IMR-90 (cell line): ENCODE measurements around the gene NDUFB10. TPM values are rescaled to one million over a fixed set of nuclear protein-coding genes. Genes with fewer than 3 reads are reported as not detected.

ENCODE experiments used
- ATAC-seq: fragments of 200-7000 bp; cut with Tn5 transposase; 2 replicates; pipeline ENCODE4 v1.9.1; 2020; ENCODE audit warnings: low read depth, mild to moderate bottlenecking, moderate library complexity
- BruUV-seq: library from RNA; stranded (reverse); fragments of 400-500 nt; replicated peaks from 2 replicates; lab custom pipeline; 2021; lab: Mats Ljungman, UMichigan
- CTCF ChIA-PET: fragments of 300-600 bp; formaldehyde crosslinking; extraction: SDS; loops from one replicate; lab custom pipeline; 2021; ENCODE audit warnings: antibody characterized with exemption; lab: Yijun Ruan, JAX
- POLR2A ChIA-PET: fragments of 300-600 bp; sonication (Branson Sonifier 250); formaldehyde crosslinking; loops from one replicate; lab custom pipeline; 2022; ENCODE audit warnings: antibody characterized with exemption; ENCODE audit not compliant: unreplicated experiment; lab: Charles Lee
- DNase-seq: peaks from one replicate; pipeline ENCODE4 v3.0.0; 2013
- H2AFZ ChIP-seq: replicated peaks from 2 replicates; pipeline ENCODE3; 2013; ENCODE audit warnings: low read length, mild to moderate bottlenecking; ENCODE audit not compliant: poor library complexity
- H2AK5ac ChIP-seq: 2 replicates; pipeline ENCODE4 v1.6.1; 2013; ENCODE audit warnings: low read depth, low read length, inconsistent platforms
- H2AK9ac ChIP-seq: replicated peaks from 2 replicates; pipeline ENCODE3; 2013; ENCODE audit warnings: mild to moderate bottlenecking, low read depth, low read length, moderate library complexity; ENCODE audit not compliant: poor library complexity
- H2BK120ac ChIP-seq: 2 replicates; pipeline ENCODE4 v1.6.1; 2013; ENCODE audit warnings: low read depth, low read length, inconsistent platforms
- H2BK15ac ChIP-seq: 3 replicates; pipeline ENCODE4 v1.6.1; 2013; ENCODE audit warnings: low read depth, low read length, inconsistent platforms
- H2BK20ac ChIP-seq: 2 replicates; pipeline ENCODE4 v1.6.1; 2013; ENCODE audit warnings: low read depth, mild to moderate bottlenecking, inconsistent platforms, low read length, moderate library complexity
- H2BK5ac ChIP-seq: 2 replicates; pipeline ENCODE4 v1.6.1; 2013; ENCODE audit warnings: mild to moderate bottlenecking, low read depth, low read length, inconsistent platforms; ENCODE audit not compliant: poor library complexity, severe bottlenecking
- H3K14ac ChIP-seq: replicated peaks from 2 replicates; pipeline ENCODE4 v1.6.1; 2013; ENCODE audit warnings: low read depth, low read length, inconsistent platforms
- H3K18ac ChIP-seq: 2 replicates; pipeline ENCODE4 v1.6.1; 2013; ENCODE audit warnings: low read depth, low read length, control low read depth
- H3K23ac ChIP-seq: 2 replicates; pipeline ENCODE4 v1.6.1; 2013; ENCODE audit warnings: low read depth, low read length, inconsistent platforms
- H3K27ac ChIP-seq: 2 replicates; pipeline ENCODE4 v1.5.1; 2013; ENCODE audit warnings: mild to moderate bottlenecking, control low read depth, low read length; ENCODE audit not compliant: insufficient read depth
- H3K27me3 ChIP-seq: 2 replicates; pipeline ENCODE4 v1.6.1; 2013; ENCODE audit warnings: low read length; ENCODE audit not compliant: control insufficient read depth, insufficient read depth
- H3K36me3 ChIP-seq: 2 replicates; pipeline ENCODE4 v1.6.1; 2013; ENCODE audit warnings: low read length, mixed read lengths; ENCODE audit not compliant: control insufficient read depth, insufficient read depth
- H3K4ac ChIP-seq: 2 replicates; pipeline ENCODE4 v1.6.1; 2013; ENCODE audit warnings: low read depth, low read length, inconsistent platforms
- H3K4me1 ChIP-seq: 2 replicates; pipeline ENCODE4 v1.6.1; 2013; ENCODE audit warnings: low read length, mixed read lengths; ENCODE audit not compliant: control insufficient read depth, insufficient read depth
- H3K4me2 ChIP-seq: 2 replicates; pipeline ENCODE4 v1.6.1; 2013; ENCODE audit warnings: low read depth, mild to moderate bottlenecking, control low read depth, low read length, moderate library complexity
- H3K4me3 ChIP-seq: 2 replicates; pipeline ENCODE4 v1.5.1; 2013; ENCODE audit warnings: low read depth, mild to moderate bottlenecking, control low read depth, low read length, moderate library complexity; ENCODE audit not compliant: insufficient read depth
- H3K56ac ChIP-seq: 2 replicates; pipeline ENCODE4 v1.6.1; 2013; ENCODE audit warnings: low read length, inconsistent platforms; ENCODE audit not compliant: insufficient read depth; ENCODE audit errors: extremely low read depth
- H3K79me1 ChIP-seq, 2 experiments: 2 replicates each; pipeline ENCODE4 v1.6.1; 2013; ENCODE audit warnings: low read length in 2 of 2, inconsistent platforms in 1 of 2, low read depth in 1 of 2
- H3K9ac ChIP-seq: 2 replicates; pipeline ENCODE4 v1.6.1; 2013; ENCODE audit warnings: low read depth, low read length, control low read depth
- H3K9me1 ChIP-seq: 2 replicates; pipeline ENCODE4 v1.6.1; 2013; ENCODE audit warnings: low read length, inconsistent platforms; ENCODE audit not compliant: insufficient read depth
- H3K9me3 ChIP-seq: 2 replicates; pipeline ENCODE4 v1.6.1; 2013; ENCODE audit warnings: low read length; ENCODE audit not compliant: control insufficient read depth, insufficient read depth
- H4K20me1 ChIP-seq: 2 replicates; pipeline ENCODE4 v1.6.1; 2013; ENCODE audit warnings: low read length, inconsistent platforms; ENCODE audit not compliant: insufficient read depth
- H4K5ac ChIP-seq: 2 replicates; pipeline ENCODE4 v1.6.1; 2013; ENCODE audit warnings: mild to moderate bottlenecking, low read depth, low read length, control low read depth
- H4K8ac ChIP-seq, 2 experiments: 2 replicates each; pipeline ENCODE4 v1.6.1; 2013; ENCODE audit warnings: low read depth in 2 of 2, low read length in 2 of 2, control low read depth in 1 of 2, inconsistent platforms in 1 of 2
- H4K91ac ChIP-seq: 2 replicates; pipeline ENCODE4 v1.6.1; 2013; ENCODE audit warnings: low read depth, low read length, inconsistent platforms; ENCODE audit not compliant: insufficient read depth
- BHLHE40 ChIP-seq: fragments of 150-350 bp; IDR thresholded peaks from 2 replicates; pipeline ENCODE4 v1.6.1; 2016; ENCODE audit warnings: mild to moderate bottlenecking, low read depth, low read length
- CHD1 ChIP-seq: IDR thresholded peaks from 2 replicates; pipeline ENCODE4 v1.6.1; 2012; ENCODE audit warnings: low read depth, low read length, improper control_type of control experiment
- FOS ChIP-seq: fragments of 150-350 bp; IDR thresholded peaks from 2 replicates; pipeline ENCODE4 v1.6.1; 2016; ENCODE audit warnings: low read depth, low read length
- MAFK ChIP-seq: IDR thresholded peaks from 2 replicates; pipeline ENCODE4 v1.6.1; 2012; ENCODE audit warnings: low read depth, low read length, improper control_type of control experiment
- MAZ ChIP-seq: IDR thresholded peaks from 2 replicates; pipeline ENCODE4 v1.6.1; 2012; ENCODE audit warnings: low read depth, mild to moderate bottlenecking, low read length, improper control_type of control experiment, moderate library complexity, borderline replicate concordance
- MXI1 ChIP-seq: IDR thresholded peaks from 2 replicates; pipeline ENCODE4 v1.6.1; 2012; ENCODE audit warnings: low read depth, mild to moderate bottlenecking, low read length, moderate library complexity, borderline replicate concordance
- NFE2L2 ChIP-seq: fragments of 150-350 bp; IDR thresholded peaks from 2 replicates; pipeline ENCODE4 v1.6.1; 2016; ENCODE audit warnings: low read depth, mild to moderate bottlenecking, low read length
- RAD21 ChIP-seq: IDR thresholded peaks from 2 replicates; pipeline ENCODE4 v1.6.1; 2012; ENCODE audit warnings: low read length, improper control_type of control experiment
- RCOR1 ChIP-seq: IDR thresholded peaks from 2 replicates; pipeline ENCODE4 v1.6.1; 2012; ENCODE audit warnings: mild to moderate bottlenecking, low read length, improper control_type of control experiment; ENCODE audit not compliant: insufficient replicate concordance
- RFX5 ChIP-seq: IDR thresholded peaks from 2 replicates; pipeline ENCODE4 v1.8.0; 2012; ENCODE audit warnings: low read depth, mild to moderate bottlenecking, low read length, moderate library complexity
- SMC3 ChIP-seq: fragments of 150-350 bp; IDR thresholded peaks from 2 replicates; pipeline ENCODE4 v1.6.1; 2016; ENCODE audit warnings: low read depth, mild to moderate bottlenecking, antibody characterized with exemption, low read length, moderate library complexity
- WGBS, 2 experiments: methylation state at CpG; one replicate each; pipeline versions ENCODE4 v1.1.5 to v1.1.7; 2013; ENCODE audit warnings: missing lambda C conversion rate in 2 of 2; ENCODE audit not compliant: insufficient read length in 1 of 2; ENCODE audit errors: extremely low coverage in 2 of 2; 5-methylcytosine and 5-hydroxymethylcytosine counted together
- dilution Hi-C: fragments of 300-500 bp; cut with HindIII; formaldehyde crosslinking; loops from one replicate; pipeline ENCODE4 v1.14.3; 2018; ENCODE audit warnings: low sequenced_read_pairs; ENCODE audit not compliant: unreplicated experiment
- in situ Hi-C: fragments of 300-500 bp; cut with MboI; formaldehyde crosslinking; loops from 3 replicates; pipeline ENCODE4 v1.14.3; 2019; ENCODE audit warnings: low sequenced_read_pairs, inconsistent platforms, mixed read lengths
- intact Hi-C: fragments of 100-400 bp; cut with micrococcal nuclease; formaldehyde crosslinking; loops from 2 replicates; pipeline ENCODE4 v1.10.0; 2022
- polyA plus RNA-seq, 3 experiments: library from polyadenylated mRNA; depleted of rRNA; stranded (reverse); fragments of >200 nt; gene quantifications; 2 replicates each; pipeline ENCODE4 v1.2.3, GENCODE V29; 2012; ENCODE audit warnings: low replicate concordance in 1 of 3
- total RNA-seq: library from RNA; depleted of rRNA; stranded (reverse); fragments of >200 nt; gene quantifications from 2 replicates; pipeline ENCODE4 v1.2.3, GENCODE V29; 2012
- TF ChIP-seq, protein P1 (sequence below): fragments of 150-350 bp; IDR thresholded peaks from 2 replicates; pipeline ENCODE4 v1.6.1; 2016; ENCODE audit warnings: low read depth, mild to moderate bottlenecking, low read length, moderate library complexity, borderline replicate concordance
- TF ChIP-seq, protein P2 (sequence below): fragments of 150-350 bp; IDR thresholded peaks from 2 replicates; pipeline ENCODE4 v1.6.1; 2017; ENCODE audit warnings: mild to moderate bottlenecking, antibody characterized with exemption, low read length, low read depth
- TF ChIP-seq, protein P3 (sequence below): conservative IDR thresholded peaks from 2 replicates; pipeline ENCODE4 v1.5.1; 2012; ENCODE audit warnings: mild to moderate bottlenecking, low read depth, low read length, improper control_type of control experiment

The NDUFB10 gene
- total and polyA plus RNA-seq, 2 of the 4 experiments (the other 2 are of a cell fraction): 189 to 220 TPM

- no peak overlapping the region for H4K5ac ChIP-seq
- ChIA-PET CTCF (no interaction called here), POLR2A (no interaction called here)
- H2BK5ac ChIP-seq: no peak overlapping the region
- H2BK20ac ChIP-seq: no peak overlapping the region
- no peak overlapping the region for H3K23ac ChIP-seq
- no peaks in the 10 kb centered on the region for H3K27me3 ChIP-seq
- H3K79me1 ChIP-seq: peaks cover 9 to 13% of the 10 kb centered on the region in 2 experiments; a peak in 3 of 4 replicates
- H3K18ac ChIP-seq: no peak overlapping the region
- H4K8ac ChIP-seq: no peak overlapping the region
- H2AK9ac ChIP-seq: peak overlapping the region; percentile 69
- in situ Hi-C loops (no loop called here), dilution Hi-C loops (no loop called here), intact Hi-C loops (no loop called here)
- no peak overlapping the region for H2BK120ac ChIP-seq
- BruUV-seq: no TSS peak
- H3K56ac ChIP-seq: no peak overlapping the region
- no peak overlapping the region for H3K4ac ChIP-seq
- H2AFZ ChIP-seq: no peak overlapping the region
- H4K91ac ChIP-seq: no peak overlapping the region
- H3K9me3 ChIP-seq: no peaks in the 10 kb centered on the region
- peaks cover 23% of the 10 kb centered on the region for H3K36me3 ChIP-seq
- no peak overlapping the region for H3K27ac ChIP-seq
- H3K4me3 ChIP-seq: no peak overlapping the region
- DNase-seq (no peak), ATAC-seq (no peak)
- H3K4me1 ChIP-seq: peaks cover 5% of the 10 kb centered on the region; the same call in 1 of the 2 replicates
- 97% methylated on average over 20 of the region's 23 CpGs; no CpG with 5 or more reads in 1 of the 2 experiments for WGBS, 2 experiments
- H3K9ac ChIP-seq: no peak overlapping the region
- H3K14ac ChIP-seq: no peak overlapping the region
- H3K9me1 ChIP-seq: no peaks in the 10 kb centered on the region
- H4K20me1 ChIP-seq: no peaks in the 10 kb centered on the region
- no peak overlapping the region for H3K4me2 ChIP-seq
- H2BK15ac ChIP-seq: no peak overlapping the region
- no peak overlapping the region for H2AK5ac ChIP-seq
- TF ChIP-seq SMC3 (no peak), CHD1 (no peak), RFX5 (no peak), MAFK (no peak), RCOR1 (no peak), MXI1 (no peak), MAZ (no peak), RAD21 (no peak), FOS (no peak), BHLHE40 (no peak), NFE2L2 (no peak)
- TF ChIP-seq, protein P1, sequence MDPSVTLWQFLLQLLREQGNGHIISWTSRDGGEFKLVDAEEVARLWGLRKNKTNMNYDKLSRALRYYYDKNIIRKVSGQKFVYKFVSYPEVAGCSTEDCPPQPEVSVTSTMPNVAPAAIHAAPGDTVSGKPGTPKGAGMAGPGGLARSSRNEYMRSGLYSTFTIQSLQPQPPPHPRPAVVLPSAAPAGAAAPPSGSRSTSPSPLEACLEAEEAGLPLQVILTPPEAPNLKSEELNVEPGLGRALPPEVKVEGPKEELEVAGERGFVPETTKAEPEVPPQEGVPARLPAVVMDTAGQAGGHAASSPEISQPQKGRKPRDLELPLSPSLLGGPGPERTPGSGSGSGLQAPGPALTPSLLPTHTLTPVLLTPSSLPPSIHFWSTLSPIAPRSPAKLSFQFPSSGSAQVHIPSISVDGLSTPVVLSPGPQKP: no peak
- TF ChIP-seq, protein P2, sequence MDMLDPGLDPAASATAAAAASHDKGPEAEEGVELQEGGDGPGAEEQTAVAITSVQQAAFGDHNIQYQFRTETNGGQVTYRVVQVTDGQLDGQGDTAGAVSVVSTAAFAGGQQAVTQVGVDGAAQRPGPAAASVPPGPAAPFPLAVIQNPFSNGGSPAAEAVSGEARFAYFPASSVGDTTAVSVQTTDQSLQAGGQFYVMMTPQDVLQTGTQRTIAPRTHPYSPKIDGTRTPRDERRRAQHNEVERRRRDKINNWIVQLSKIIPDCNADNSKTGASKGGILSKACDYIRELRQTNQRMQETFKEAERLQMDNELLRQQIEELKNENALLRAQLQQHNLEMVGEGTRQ: no peak
- TF ChIP-seq, protein P3, sequence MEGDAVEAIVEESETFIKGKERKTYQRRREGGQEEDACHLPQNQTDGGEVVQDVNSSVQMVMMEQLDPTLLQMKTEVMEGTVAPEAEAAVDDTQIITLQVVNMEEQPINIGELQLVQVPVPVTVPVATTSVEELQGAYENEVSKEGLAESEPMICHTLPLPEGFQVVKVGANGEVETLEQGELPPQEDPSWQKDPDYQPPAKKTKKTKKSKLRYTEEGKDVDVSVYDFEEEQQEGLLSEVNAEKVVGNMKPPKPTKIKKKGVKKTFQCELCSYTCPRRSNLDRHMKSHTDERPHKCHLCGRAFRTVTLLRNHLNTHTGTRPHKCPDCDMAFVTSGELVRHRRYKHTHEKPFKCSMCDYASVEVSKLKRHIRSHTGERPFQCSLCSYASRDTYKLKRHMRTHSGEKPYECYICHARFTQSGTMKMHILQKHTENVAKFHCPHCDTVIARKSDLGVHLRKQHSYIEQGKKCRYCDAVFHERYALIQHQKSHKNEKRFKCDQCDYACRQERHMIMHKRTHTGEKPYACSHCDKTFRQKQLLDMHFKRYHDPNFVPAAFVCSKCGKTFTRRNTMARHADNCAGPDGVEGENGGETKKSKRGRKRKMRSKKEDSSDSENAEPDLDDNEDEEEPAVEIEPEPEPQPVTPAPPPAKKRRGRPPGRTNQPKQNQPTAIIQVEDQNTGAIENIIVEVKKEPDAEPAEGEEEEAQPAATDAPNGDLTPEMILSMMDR: no peak
Observed at GRCh38 chr16:1940273-1941161, 18.8 kb upstream of the NDUFB10 start.
